GM18508 (cell line): ENCODE results near the gene STXBP5L.
"Not testable (repeated sequence)": the region's sequence is repeated elsewhere in the genome, so short reads cannot be mapped to it uniquely, and the experiment has no call there.

Source experiments
- ATAC-seq: cut with Tn5 transposase; IDR thresholded peaks from one replicate; pipeline ENCODE4 v1.9.1; 2021; ENCODE audit warnings: moderate number of reproducible peaks; ENCODE audit not compliant: insufficient read depth, unreplicated experiment

STXBP5L gene

GRCh38 chr3:121414924-121415323 is 506.9 kb downstream of the STXBP5L start:
- ATAC-seq = no peak

- no peak for ATAC-seq
Measured at GRCh38 chr3:121418182-121418581, 510.2 kb downstream of the STXBP5L start.

DNA sequence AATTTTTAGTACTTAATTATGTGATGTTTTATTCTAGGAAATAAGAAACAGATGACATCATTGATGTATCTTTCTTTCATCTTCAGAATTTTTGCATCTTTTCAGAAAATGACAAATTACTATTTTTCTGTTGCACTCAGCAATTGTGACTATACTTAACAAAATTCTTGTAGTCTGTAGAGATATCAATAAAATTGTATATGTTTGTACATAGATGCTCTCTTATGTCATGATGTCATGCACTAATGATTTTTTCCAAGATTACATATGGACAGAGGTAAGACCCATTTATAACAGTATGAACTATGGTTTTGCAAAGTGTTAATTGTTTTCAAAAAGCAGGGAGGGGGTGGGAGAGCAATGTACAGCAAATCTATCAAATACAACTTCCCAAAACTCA is 516.5 kb downstream of the STXBP5L start:
- ATAC-seq = no peak

GRCh38 chr3:121430664-121431215 is 522.7 kb downstream of the STXBP5L start:
- ATAC-seq = no peak

- peak; percentile 91 for ATAC-seq
Measured at GRCh38 chr3:121431726-121432517, 523.9 kb downstream of the STXBP5L start.

GRCh38 chr3:121436074-121436473 is 528.1 kb downstream of the STXBP5L start:
- no peak for ATAC-seq

- ATAC-seq = no peak
Measured at GRCh38 chr3:121436641-121437040, 528.6 kb downstream of the STXBP5L start.

DNA sequence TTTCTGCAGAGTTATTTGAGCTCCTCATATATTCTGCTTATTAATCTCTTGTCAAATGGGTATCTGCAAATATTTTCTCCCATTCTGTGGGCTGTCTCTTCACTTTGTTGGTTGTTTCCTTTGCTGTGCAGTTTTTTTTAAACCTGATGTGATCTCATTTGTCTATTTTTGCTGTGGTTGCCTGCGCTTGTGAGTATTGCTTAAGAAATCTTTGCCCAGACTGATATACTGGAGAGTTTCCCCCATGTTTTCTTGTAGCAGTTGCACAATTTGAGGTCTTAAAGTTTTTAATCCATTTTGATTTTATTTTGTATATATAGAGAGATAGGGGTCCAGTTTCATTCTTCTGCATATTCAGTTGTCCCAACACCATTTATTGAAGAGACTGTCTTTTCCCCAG is 535.5 kb downstream of the STXBP5L start:
- ATAC-seq = no peak

DNA sequence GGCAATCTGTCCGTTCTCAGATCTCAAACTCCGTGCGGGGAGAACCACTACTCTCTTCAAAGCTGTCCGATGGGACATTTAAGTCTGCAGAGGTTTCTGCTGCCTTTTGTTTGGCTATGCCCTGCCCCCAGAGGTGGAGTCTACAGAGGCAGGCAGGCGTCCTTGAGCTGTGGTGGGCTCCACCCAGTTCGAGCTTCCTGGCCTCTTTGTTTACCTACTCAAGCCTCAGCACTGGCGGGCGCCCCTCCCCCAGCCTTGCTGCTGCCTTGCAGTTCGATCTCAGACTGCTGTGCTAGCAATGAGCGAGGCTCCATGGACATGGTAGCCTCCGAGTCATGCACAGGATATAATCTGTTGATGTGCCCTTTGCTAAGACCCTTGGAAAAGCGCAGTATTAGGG is 543.7 kb downstream of the STXBP5L start:
- ATAC-seq = not testable (repeated sequence)

DNA sequence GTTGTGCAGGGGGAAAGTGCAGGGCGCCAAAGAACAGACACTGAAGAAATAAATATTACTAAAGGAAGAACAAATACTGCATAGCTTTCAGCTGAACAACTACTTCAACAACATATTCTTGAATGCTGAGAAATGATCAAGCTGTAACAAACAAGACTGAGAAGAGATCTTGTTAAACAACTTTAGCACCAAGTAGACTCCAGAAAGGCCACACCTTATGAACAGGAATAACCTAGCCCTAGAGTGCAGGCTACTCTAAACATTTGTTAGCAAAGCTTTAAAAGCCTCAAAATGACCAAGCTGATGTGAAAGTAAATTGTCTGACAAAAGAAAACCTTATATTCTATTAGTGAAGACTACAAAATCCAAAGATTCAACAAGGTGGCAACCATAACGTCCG is 554.6 kb downstream of the STXBP5L start:
- ATAC-seq = no peak

- no peak for ATAC-seq
Measured at GRCh38 chr3:121463745-121464144, 555.7 kb downstream of the STXBP5L start.

DNA sequence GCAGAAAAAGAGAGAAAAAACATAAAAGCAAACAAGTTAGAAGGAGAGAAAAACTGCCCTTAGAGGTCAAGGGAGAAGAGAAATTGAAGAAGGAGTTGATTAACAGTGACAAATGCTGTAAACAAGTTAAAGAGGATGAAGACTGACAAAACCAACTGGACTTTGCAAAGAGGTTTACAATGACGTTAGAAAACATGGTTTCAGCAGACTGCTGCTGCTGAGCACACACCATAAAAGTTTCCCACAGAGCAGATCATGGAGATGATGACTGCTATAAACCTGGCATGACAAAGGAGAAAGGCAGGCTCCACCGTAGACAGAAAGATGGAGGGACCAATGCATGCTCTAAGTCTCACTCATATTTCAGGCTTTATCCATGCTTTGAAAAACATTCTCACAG is 559.1 kb downstream of the STXBP5L start:
- ATAC-seq = no peak

- ATAC-seq = no peak
Measured at GRCh38 chr3:121473001-121473400, 565.0 kb downstream of the STXBP5L start.
